ENCODE data around the gene UGT2A3.

Gene UGT2A3

DNA sequence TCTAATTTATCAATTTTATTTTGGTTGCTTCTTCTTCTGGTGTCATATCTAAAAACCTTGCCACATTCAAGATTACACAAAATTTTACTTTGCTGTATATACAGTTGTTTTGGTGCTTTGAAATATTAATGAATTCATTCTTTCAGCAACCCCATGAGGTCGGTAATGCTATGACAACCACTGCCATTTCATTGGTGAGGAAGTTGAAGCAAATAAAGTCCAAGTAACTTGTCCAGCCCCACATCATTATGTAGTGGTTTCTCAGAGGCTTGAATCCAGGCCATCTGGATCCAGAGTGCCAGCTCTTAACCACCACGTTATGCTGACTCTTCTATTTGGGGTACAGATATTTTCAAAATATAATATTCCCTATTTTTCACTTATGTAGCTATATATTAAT, 42.2 kb downstream of the UGT2A3 start:
- no peak for DNase-seq

DNA sequence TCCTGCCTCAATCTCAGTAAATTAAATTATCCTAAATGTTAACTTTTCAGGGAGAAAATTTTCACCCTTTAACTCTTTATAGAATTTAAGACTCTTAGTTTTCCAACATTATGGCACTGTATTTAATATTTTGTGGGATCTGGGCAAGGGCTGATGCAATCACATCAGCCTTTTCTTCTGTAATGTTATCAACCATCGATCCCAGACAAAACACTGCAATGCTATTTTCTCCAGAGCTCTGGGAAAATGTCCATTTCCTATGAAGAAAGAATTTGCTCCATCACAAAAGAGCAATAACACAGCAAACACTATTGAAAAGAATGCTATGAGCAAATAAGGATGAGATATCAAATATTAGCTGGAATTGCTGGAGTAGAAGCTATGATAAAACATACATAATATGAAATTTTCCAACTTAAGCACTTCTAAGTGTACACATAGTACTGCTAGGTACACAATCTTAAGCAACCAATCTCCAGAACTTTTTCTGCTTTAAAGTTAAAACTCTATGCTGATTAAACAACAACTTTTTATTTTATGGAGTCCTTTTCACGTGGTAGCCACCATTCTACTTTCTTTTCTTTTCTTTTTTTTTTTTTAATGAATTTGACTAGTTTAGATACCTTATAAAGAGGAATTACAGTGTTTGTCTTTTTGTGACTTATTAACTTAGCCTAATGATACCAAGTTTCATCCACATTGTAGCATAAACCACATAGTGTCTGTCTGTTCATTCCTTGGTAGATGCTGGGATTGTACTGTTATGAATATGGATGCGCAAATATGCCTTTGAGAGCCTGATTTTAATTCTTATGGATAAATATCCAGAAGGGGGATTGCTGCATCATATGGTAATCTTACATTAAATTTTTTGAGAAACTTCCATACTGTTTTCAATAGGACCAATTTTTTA, 43.6 kb downstream of the UGT2A3 start:
- no peak for DNase-seq

DNA sequence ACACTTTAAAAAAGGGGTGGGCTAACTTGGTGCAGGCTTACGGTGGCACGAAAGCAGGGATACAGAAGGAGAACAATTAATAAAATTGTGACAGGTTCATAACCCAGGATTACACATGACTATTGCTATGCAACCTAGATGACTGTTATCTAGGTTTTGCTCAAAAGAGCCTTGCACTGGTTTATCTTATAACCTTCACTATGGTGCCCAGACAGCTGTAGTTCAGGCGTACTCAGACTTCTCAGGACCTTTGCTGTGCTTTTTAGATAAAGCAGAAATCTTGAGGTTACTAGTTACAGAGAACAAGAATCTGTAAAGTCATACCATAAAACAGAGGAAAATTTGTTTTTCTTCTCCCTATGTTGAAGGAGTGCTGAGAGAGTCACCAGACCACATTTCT, 44.4 kb downstream of the UGT2A3 start:
- DNase-seq, result no peak

DNA sequence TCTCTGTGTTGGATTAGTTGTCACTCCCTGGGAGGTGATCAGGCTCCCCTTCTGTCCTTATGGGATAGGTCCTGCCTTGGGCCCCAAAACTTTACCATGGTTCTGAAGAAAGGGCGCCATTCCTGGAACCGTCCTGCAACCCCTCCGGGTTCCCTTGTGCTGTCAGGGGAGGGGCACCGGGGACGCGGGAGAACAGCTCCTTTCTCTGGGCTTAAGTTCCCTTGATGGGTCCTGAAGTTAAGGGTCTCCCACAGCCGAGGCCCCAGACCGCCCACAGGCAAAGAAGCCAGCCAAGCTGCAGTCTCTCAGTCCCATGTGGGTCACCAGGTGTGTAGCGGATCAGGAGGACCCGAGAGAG, 44.8 kb downstream of the UGT2A3 start:
- no peak for DNase-seq

DNA sequence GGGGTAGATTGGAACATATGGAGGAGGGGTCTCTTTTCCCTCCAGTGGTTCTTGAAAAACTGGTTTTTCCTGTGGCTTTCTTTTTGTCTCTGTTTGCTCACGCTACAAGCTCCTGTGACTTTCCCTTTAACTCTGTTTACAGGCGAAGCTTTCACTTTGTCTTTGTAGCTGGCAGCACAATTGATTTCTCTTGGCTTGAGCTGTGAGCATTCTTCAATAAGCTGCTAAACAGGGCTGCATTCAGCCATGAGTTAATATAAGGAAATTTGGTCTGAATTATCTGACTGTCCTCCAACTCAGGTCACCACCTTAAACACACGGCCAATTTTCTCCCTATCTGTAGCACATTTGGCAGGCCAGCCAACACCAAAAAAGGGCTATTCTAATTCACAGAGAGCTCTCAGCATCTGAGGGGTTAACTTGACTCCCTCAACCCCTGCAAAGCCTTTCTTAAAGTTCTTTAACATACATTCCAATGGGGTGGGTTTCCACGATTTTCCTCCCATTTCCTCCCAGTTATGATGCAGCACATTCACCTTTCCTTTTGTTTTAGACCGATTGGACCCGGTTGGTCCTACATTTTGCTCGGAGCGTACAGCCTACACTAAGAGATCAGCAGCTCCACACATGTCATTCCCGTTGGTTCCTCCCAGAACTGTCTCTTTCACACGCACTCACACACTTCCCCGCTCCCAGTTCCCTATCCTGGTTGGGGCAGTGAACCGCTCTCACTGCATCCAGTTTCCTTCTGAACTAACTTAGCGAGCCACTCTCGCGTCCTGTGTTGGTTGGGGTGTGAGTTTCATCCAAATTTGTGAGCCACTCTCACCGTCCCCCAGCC, 45.4 kb downstream of the UGT2A3 start:
- no peak for DNase-seq

DNA sequence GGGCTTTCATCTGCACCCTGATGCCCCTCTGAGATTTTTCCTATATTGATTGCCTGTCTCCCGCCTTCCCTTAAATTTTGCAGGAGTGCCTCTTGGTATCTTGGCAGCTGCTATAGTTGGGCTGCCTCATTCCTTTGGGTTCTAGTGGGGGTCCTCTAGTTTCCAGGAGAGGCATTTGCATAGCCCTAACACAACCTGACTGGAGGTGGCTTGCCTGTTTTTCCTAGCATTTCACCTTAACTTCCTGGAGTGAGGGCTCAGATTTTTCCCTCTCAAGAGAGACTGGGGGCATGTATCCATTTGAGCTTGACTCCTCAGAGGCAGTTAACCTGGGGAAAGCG, 46.0 kb downstream of the UGT2A3 start:
- DNase-seq, result no peak

DNA sequence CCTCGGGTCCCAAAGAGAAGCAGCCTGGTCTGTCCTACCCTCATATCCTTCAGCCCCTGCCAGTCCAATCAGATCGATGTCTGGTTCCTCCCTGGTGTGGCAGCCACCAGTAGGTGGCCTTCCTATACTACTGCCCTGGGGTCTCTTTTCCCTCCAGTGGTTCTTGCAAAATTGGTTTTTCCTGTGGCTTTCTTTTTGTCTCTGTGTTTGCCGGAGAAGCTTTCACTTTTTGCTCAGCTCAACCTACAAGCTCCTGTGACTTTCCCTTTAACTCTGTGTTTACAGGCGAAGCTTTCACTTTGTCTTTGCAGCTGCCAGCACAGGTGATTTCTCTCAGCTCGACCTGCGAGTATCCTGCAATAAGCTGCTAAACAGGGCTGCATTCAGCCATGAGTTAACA, 46.8 kb downstream of the UGT2A3 start:
- no peak for DNase-seq

DNA sequence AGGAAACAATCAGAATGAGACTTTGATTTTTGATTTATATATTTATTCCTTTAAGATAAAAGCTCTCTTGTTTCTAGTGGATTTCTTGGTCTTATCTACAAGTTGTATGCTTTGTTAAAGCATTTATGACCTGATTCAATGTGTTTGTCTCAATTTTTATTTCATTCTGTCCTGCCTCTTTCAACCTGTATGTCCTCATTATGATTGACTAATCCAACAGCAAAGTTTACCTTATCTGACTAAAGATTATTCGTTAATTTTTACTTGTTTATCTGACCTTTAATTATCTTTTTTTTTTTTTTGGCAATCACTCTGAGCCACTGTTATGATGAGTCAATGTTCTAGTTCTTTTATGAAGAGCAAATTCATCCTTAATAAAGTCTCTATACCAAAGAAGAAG, 54.9 kb downstream of the UGT2A3 start:
- no peak for DNase-seq

DNA sequence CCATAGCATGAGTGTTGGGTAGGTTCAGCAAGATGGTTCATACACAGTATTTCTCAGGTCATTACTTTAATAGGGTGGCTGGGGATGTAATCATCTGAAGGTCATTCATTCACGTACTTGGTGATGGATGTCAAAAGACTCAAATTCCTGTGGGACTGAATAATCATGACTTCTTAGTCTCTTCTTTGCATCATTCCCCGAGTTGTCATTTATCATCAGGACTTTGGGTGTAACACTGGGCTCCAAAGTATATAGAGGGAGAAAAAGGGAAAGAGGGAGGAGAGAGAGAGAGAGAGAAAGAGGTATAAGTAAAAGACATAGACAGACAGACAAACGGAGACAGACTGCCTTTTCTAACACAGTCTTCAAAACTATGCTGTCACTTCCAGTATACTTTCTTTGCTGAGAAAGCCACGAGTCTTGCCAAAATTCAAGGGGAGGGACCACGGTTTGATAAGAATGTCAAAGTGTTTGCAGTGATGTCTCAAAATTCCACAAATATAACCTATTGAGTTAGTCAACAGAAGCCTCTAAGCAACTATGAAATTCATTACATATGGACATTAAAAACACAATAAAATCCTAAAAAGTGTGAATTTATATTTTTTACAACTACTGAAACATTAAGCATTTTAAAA, 55.9 kb downstream of the UGT2A3 start:
- no peak for DNase-seq

DNA sequence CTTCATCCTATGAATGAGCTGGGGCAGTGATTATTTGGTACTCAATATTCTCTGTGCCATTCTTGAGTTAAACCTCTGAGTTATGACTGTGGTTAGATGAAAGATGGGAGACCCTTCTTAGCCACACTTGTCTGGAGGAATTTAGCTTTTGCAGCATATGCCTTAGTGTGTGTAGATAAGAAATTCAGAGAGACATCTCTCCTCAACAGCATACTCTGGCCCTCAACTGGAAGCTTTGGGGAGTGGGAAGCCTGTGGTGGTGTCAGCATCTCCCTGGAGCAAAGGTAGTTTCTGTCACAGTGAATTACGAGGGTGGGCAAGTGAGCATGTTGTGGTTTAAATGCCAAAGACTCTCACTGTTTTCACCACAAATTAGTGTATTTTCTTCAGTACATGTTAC, 58.7 kb downstream of the UGT2A3 start:
- DNase-seq, result no peak

DNA sequence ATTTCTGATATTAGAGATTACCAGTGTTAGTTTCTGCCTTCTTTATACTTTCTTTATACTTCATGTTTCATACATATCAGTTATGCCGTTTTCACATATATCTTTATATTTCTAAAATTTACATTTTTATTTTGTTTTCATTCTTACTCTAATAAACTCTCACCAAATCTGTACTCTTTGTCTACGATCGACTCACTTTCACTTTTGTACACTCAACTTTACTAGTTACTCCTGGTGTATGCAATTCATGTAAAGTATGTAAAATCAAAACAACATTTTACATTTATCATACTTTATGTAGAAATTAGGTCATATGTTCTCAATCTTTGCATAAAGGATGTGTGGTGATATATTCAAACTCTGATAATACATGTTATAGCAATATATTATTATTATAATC, 59.9 kb downstream of the UGT2A3 start:
- DNase-seq, result no peak

DNA sequence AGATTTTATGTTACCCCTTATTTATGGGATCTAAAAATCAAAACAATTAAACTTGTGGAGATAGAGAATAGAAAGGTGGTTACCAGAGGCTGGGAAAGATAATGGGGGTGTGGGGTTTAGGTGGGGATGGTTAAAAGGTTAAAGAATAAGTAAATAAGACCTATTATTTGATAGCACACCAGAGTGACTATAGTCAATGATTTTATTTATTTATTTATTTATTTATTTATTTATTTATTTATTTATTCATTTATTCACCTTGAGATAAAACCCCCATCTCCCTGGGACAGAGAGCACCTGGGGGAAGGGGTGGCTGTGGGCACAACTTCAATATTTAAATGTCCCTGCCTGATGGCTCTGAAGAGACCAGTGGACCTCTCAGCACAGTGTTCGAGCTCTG, 66.1 kb downstream of the UGT2A3 start:
- no peak for DNase-seq

DNA sequence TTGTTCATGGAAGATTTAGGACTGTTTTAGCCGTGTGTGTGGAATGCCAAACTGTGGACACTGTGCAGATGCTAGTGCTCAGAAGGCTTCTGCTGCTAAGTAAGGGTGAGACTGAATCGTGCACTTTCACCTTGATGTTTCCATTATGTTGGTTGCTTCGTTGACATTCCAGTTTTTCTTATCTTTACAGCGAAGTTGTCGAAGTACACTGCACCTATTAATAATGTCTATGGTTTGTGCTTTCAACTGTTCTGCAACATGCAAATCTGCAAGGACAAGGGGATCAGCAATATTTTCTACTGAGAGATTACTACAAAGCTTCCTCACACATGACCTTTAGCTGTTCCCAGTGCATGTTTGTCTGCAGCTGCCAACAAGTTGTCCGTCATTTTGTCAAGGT, 67.7 kb downstream of the UGT2A3 start:
- DNase-seq, result no peak
